Fibroblast of skin of right quadriceps (primary cell): ENCODE measurements around the gene IFI30.
A peak's percentile ranks its signal among the peaks of the same experiment; 100 is the strongest.
"Not testable (repeated sequence)": the region's sequence is repeated elsewhere in the genome, so short reads cannot be mapped to it uniquely, and the experiment has no call there.

Experiments
- DNase-seq: peaks from one replicate; pipeline ENCODE4 v3.0.0-alpha.2; 2013

Gene IFI30

DNA sequence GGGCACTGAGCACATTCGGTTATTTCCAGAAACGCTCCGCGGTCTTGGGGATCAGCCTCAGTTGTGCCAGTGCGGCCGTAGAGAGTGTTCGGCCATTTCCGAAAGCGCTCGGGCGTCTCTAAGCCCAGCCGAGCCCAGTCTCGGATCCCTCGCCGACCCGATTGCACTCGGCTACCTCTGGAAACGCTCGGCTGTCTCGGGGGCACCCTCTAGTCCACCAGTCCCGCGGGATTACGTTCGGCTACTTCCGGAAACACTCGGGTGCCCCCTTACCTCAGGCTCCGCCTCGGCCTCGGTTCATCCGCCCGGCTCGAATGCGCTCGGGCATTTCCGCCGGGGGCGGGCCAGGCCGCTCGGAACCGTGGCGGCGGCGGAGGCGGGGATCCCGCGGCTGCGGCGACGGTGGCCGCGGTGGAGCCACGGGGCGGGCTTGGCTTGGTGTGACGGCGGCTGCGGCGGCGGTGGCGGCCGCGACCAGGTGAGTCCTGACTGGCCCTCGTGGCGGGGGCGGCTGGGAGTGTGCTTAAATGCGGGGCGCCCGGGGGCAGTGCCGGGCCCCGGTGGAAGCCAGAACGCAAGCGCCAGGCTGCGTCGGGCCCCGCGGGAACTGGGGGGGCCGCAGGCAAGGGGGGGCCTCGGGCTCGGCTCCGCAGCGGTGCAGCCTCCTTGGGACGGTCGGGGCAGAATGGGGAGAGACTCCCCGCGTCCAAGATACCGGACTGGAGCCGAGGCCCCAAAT lies 20.6 kb upstream of the IFI30 start, which contains the start of gene PIK3R2:
Gene PIK3R2 (plus strand): TSS at position 347 of the 739 bp plus-strand sequence. CDS start 2,717 bp downstream, outside the sequence.
- DNase-seq, result peak; percentile 98

DNA sequence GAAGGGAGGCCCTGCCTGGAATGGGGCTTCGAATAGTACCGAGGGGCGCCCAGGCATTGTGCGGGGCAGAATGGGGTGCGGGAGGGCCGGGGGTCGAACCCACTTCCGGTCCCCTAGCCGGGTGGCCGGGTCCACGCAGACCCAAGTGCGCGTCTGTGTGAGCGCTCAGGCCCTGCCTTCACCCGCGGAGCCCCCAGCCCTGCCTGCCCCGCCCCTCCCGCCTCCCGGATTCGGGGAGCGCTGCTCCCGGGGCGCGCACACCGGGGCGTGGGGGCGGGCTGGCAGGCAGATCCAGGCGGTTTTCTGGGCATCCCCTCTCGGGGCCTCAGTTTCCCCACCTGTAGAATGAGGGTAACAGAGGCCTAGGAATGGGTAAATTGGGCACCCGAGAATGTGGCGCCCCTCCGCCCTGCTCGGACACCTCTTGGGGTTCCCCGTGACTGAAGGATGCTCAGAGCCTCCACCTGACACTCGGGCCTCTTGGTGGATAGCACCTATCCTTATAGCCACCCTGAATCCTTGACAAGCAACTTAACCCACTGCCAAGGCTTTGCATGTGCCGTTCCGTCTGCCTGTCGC lies 20.0 kb upstream of the IFI30 start:
- no peak for DNase-seq

DNA sequence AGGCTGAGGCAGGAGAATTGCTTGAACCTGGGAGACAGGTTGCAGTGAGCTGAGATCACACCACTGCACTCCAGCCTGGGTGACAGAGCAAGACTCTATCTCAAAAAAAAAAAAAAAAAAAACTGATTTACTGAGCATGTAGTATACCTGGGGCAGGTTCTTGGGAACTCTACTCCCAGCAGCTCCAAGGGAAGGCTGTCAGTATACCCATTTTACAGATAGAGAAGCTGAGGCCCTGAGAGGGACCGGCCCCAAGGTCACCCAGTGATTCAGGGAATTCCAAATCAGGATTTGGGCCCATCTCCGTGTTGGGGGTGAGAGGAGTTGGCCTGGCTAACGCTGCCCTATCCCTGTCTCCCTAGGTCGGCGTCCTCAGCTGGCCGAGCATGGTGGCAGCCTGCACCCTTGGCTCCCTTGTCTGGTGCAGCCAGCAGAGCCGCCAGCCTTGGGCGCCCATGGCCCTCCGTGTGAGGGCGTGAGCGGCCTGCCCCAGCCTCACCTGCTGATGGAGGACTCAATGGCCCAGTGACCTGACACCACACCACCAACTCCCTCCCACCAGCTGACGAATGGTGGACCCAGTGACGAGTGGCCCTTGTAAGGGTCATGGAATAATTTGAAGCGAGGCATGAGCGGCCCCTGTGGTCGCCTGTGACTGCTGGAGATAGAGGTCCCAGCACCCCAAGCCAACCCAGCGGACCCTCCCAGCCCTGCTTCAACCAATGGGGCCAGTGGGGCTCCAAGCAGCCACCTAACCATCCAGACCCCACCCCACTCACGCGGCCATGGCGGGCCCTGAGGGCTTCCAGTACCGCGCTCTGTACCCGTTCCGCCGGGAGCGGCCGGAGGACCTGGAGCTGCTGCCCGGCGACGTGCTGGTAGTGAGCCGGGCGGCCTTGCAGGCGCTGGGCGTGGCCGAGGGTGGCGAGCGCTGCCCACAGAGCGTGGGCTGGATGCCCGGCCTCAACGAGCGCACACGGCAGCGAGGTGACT lies 18.2 kb upstream of the IFI30 start:
- no peak for DNase-seq

DNA sequence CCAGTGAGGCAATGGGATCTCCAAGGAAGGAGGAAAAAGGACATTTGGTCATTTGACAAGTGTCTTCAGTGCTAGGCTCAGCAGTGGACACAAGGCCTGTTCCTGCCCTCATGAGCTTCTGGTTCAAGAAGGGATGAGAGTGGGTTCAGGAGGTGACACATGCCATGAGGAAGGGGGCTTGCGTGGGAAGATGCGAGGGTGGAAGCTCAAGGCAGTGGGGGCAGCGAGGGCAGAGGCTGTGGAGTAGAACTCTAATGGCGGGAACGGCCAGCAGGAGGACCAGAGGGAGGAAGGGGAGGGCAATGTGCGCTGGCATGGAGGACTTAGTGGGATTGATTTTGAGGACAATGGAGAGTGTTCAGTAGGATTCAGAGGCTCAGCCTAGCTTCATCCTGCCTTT lies 17.3 kb upstream of the IFI30 start:
- no peak for DNase-seq

DNA sequence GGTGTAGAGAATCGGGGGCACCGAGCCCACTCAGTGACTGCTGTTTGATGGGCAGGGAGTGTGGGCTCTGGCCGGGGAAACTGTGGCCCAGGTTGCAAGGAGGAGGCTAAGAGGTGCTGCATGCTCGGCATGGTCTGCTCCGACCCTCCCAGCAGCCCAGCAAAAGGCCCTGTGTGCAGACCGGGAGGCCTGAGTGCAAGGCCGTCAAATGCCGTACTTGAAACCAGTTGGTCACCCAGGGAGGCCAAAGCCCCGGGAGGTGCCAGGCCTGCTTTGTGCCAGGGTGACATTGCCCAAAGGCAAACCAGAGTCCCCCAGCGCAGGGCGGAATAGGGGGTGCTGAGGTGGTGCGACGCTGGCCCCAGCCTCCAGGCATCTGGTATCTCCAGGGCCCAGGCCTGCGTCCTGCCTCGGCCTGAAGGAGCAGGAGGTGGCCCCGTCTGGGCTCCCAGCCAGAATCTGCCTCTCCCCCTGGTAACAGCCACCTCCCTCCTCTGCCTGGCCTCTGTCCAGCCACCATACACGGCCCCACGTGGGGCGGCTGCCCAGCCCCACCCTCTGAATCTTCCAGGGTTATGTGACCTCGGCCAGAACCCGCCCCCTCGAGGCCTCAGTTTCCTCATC lies 16.7 kb upstream of the IFI30 start:
- peak; percentile 59 for DNase-seq

DNA sequence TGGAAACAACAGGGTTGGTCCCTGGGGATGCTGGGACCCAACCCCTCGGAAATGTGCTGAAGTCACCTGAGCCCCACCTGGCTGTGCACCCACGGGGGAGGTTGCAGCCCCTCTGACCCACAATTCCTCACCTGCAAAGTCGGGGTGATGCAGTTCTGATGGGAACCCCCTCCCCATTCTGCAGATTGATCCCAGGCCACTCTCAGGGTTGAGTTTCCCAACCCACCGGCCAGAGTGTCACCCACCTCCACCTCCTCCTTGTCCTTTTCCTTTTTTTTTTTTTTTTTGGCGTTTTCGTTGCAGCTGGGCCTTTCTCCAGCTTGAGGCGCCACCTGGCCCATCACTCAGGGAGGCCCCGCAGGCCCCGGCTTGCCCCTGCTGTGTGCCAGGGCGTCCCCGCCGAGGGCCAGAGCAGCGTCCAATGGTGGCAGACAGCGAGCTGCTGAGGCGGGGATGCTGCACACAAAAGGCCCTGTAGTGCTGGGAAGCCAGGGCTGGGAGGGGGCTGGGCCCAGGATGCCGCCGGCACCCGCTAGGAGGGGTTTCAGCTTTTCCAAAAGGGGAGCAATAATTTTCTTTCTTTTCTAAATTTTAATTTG lies 16.0 kb upstream of the IFI30 start:
- DNase-seq, result no peak

DNA sequence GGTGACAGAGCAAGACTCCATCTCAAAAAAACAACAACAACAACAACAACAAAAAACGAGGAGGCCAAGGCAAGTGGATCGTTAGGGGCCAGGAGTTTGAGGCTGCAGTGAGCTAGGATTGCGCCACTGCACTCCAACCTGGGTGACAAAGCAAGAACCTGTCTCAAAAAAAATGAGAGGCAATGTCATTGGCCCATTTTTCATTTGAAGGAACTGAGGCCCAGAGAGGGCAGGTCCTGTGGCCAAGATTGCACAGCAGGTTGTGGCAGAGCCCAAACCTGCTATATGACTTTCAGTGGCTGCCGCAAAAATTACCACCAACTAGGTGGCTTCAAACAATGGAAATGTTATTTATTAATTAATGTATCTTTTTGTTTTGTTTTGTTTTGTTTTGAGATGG lies 15.1 kb upstream of the IFI30 start:
- no peak for DNase-seq

DNA sequence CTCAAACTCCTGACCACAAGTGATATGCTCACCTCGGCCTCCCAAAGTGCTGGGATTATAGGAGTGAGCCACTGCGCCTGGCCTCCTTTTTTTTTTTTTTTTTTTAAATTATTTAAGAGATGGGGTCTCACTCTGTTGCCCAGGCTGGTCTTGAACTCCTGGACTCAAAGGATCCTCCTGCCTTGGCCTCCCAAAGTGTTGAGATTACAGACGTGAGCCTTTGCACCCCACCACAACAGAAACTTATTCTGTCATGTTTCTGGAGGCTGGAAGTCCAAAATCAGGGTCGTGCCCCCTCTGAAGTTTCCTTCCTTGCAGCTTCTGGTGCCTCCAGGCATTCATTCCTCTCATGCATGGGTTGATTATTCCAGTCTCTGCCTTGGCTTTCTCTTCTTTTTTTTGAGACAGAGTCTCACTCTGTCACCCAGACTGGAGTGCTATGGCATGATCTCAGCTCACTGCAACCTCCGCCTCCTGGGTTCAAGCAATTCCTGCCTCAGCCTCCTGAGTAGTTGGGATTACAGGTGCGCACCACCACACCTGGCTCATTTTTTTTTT lies 14.5 kb upstream of the IFI30 start:
- DNase-seq, result not testable (repeated sequence)

DNA sequence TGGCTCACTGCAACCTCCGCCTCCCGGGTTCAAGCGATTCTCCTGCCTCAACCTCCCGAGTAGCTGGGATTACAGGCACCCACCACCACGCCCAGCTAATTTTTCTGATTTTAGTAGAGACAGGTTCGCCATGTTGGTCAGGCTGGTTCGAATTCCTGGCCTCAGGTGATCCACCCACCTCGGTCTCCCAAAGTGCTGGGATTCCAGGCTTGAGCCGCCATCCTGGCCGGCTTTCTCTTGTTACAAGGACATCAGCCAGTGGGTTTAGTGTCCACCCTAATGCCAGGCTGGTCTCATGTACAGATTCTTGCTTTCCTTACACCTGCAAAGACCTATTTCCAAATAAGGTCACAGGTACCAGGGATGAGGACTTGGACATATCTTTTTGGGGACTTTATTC lies 13.8 kb upstream of the IFI30 start:
- DNase-seq, result no peak

DNA sequence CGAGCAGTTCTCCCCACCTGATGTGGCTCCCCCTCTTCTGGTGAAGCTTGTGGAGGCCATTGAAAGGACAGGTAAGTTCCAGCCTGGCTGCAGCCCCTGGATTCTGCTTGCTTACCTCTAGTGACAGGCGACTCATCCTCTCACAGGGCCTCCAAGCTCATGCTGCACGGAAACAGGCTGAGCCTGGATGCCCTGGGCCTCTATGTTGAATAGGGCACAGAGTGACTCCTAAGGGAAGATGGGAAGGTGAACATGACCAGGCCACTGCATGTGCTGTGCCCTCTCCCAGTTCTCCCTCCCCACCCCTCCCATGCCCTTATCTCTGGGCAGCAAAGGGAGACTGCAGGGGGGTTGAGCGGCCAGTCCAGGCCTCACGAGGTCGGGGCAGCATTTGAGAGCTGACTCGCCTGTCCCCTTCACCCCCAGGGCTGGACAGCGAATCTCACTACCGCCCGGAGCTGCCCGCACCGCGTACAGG lies 13.1 kb upstream of the IFI30 start:
- DNase-seq, result no peak

DNA sequence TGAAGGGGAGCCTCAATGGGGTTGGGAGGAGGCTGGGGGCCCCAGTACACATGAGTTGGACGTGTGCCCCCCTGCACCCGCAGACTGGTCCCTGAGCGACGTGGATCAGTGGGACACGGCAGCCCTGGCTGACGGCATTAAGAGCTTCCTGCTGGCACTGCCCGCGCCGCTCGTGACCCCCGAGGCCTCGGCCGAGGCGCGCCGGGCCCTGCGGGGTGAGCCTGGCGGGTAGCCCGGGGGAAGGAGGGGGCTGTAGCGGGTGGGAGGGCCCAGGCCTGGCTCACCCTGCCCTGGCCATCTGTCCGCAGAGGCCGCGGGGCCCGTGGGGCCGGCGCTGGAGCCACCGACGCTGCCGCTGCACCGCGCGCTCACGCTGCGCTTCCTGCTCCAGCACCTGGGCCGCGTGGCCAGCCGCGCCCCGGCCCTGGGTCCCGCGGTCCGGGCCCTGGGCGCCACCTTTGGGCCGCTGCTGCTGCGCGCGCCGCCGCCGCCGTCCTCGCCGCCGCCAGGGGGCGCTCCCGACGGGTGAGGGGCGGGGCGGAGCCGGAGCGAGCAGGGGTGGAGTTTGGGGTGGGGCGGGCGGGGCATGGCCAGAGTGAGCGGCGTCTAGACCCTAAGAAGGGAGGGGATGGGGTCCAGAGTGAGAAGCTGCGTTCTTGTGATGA lies 12.5 kb upstream of the IFI30 start:
- DNase-seq, result peak; percentile 59

DNA sequence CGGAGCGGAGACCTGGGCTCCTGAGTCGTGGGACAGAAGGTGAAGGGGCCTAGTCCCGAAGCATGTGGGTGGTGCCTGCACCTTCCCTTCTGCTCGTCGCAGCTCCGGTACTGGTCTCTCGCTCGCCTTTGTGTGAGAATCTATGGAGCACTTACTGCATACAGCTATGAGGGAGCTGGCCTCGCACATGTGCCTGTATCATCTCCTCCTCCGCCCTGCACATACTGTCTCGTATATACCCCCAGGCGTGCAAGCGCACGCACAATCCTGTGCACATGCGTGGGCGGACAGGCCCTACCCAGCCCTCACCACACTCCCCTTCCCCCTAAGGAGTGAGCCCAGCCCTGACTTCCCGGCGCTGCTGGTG lies 12.0 kb upstream of the IFI30 start:
- no peak for DNase-seq

DNA sequence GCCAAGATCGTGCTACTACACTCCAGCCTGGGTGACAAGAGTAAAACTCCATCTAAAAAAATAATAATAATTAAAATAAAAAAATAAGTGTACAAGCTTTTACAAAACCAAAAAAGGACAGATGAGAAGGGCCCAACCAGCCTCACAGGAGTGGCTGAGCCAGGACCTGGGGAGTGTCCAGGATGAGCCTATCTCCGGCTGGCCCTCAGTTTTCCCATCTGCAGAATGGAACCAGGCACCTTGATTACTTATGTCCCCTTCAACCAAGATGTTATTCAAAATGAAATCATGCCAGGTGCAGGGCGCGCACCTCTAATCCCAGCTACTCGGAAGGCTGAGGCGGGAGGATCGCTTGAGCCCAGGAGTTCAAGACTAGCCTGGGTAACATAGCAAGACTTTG lies 9.5 kb upstream of the IFI30 start:
- no peak for DNase-seq

DNA sequence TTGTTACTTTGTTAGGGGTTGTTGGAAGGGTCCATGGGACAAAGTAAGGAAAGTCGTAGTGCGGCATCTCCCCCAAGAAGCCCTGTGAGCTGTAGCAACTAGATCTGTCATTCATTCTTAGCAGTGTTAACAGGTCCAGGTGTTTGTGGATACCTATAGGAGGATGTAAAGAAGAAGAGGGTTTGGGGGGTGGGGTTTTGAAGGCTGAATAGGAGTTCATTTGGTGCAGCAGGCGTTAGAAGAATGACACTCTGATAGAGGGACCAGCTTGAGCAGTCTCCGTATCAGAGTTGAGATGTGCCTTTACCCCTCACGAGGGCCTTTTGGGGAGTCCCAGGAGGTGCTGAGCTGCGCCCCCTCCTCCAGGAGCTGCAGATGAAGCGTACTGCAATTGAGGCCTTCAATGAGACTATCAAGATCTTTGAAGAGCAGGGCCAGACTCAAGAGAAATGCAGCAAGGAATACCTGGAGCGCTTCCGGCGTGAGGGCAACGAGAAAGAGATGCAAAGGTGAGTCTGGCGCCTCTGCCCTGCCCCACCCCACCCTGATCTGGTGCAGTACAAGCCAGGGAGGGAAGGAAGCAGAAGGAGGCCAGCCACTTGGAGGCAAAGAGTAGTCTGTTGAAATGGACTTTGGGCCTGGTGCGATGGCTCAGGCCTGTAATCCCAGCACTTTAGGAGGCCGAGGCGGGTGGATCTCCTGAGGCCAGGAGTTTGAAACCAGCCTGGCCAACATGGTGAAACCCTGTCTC lies 7.6 kb upstream of the IFI30 start:
- no peak for DNase-seq

DNA sequence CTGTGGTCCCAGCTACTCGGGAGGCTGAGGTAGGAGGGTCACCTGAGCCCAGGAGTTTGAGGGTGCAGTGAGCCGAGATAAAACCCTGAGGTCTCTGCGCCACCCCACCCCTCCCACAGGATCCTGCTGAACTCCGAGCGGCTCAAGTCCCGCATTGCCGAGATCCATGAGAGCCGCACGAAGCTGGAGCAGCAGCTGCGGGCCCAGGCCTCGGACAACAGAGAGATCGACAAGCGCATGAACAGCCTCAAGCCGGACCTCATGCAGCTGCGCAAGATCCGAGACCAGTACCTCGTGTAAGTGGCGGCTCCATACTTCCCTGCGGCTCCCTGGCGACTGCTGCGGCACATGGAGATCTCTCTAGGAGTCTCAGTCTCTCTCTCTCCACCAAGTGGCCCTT lies 6.6 kb upstream of the IFI30 start:
- no peak for DNase-seq

DNA sequence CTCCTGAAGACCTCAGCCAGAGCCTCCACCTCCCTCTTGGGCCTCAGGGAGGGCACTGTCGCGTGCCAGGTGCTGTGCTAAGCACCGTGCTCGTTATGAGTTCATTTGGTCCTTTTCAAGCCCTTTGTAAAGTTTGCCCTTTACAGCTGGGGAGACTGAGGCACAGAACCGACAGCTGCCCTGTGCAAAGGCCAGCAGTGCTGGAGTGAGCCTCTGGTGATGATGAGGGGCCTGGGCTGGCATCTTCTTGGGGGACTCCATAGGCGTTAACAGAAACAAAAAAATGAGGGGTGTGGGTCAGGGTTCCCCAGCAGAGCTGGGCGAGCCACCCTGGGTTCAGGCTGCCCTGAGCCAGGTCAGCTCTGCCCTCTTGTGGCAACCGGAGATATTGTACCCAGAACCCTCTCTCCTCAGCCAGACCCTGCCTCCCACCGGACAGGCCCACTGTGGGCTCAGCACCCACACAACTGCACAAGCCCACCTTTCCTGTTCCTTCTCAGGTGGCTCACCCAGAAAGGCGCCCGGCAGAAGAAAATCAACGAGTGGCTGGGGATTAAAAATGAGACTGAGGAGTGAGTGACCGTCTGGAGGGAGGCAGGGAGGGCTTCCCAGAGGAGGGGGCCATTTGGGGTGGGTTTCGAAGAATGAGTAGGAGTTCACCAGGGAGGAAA lies 5.5 kb upstream of the IFI30 start:
- no peak for DNase-seq

DNA sequence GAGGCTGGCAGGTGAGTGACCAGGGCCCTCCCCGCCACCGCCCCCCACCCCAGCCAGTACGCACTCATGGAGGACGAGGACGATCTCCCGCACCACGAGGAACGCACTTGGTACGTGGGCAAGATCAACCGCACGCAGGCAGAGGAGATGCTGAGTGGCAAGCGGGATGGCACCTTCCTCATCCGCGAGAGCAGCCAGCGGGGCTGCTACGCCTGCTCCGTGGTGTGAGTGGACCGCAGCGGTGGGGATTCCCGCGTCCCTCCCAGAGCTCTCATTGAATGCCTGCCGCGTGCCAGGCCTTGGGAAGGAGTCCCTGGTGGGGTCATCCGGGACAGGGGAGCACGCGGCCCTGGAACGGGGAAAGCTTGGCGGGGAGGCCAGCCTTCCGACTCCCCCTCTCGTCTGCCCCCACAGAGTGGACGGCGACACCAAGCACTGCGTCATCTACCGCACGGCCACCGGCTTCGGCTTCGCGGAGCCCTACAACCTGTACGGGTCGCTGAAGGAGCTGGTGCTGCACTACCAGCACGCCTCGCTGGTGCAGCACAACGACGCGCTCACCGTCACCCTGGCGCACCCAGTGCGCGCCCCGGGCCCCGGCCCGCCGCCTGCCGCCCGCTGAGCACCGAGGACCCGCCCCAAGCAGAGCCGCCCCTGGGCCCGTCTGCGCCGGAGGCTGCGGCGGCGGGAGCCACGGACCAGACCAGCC lies 4.8 kb upstream of the IFI30 start:
- DNase-seq, result no peak

DNA sequence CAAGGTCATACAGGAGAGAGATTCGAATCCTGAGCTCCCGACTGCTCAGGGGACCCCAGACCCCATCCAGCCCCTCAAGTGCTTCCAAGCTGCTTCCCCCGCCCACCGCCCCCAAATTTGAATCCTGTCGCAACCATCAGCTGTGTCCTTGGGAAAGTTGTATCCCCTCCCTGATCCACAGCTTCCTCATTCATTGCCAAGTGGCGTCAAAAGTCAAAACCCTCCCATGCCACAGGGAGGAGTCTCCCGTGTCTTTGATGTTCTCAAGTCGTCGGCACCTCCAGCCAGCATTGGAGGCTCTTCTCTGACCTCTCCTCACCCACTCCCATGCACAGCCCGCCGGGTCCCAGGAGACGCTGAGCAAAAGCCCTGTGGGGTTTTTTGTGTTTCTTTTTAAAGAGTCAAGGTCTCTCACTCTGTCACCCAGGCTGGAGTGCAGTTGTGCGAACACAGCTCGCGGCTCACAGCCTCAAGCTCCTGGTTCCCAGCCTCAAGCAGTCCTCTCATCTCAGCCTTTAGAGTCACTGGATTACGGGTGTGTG lies 2.8 kb upstream of the IFI30 start:
- DNase-seq, result no peak

DNA sequence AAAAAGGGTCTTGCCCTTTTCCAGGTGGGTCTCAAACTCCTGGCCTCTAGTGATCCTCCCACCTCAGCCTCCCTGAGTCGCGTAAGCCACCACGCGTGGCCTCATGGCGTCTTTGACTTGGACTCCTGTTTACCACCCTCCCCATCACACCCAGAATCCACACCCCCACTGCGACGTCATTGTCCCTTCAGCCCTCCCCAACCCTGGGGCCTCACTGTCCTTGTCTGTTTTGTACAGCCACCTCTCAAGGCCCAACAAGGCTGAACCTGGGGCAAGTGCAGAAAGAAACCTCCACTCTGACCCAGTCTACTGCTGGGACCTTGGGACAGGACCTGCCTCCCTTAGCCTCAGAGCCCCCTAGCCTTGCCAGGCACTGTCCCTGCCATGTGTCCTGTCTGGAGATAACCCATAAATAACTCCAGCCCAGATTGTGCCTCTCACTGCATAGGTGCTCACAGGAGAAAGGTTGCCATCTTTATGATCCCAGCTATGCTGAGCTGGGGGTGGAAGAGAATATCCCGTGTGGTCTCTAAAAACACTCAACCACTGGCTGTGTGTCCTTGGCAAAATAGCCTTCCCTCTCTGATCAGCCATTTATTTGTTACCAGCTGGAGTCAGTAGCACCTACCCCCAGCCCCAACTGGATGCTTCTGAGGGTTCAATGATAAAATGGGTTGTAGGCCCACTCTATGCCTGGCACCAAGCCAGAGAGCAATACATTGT lies 1.8 kb upstream of the IFI30 start:
- no peak for DNase-seq
